Epithelial cell of proximal tubule (primary cell): ENCODE results near the gene C19orf53. TPM values are rescaled to one million over a fixed set of nuclear protein-coding genes. Genes with fewer than 3 reads are reported as not detected.

Experiments
- DNase-seq: peaks from one replicate; pipeline ENCODE4 v3.0.0-alpha.2; 2011; ENCODE audit warnings: low read depth
- H3K4me3 ChIP-seq: 2 replicates; pipeline ENCODE4 v1.5.1; 2011; ENCODE audit warnings: low read depth, mild to moderate bottlenecking, low read length
- total RNA-seq: library from RNA; depleted of rRNA; stranded (reverse); fragments of >200 nt; gene quantifications from 2 replicates; pipeline ENCODE4 v1.2.3, GENCODE V29; 2015
- TF ChIP-seq, protein P1 (sequence below): conservative IDR thresholded peaks from 2 replicates; pipeline ENCODE4 v1.5.1; 2012; ENCODE audit warnings: low read depth, mild to moderate bottlenecking, low read length

The C19orf53 gene
- total RNA-seq, 1 donor from 2014 or later = 200 TPM

- TF ChIP-seq, protein P1, sequence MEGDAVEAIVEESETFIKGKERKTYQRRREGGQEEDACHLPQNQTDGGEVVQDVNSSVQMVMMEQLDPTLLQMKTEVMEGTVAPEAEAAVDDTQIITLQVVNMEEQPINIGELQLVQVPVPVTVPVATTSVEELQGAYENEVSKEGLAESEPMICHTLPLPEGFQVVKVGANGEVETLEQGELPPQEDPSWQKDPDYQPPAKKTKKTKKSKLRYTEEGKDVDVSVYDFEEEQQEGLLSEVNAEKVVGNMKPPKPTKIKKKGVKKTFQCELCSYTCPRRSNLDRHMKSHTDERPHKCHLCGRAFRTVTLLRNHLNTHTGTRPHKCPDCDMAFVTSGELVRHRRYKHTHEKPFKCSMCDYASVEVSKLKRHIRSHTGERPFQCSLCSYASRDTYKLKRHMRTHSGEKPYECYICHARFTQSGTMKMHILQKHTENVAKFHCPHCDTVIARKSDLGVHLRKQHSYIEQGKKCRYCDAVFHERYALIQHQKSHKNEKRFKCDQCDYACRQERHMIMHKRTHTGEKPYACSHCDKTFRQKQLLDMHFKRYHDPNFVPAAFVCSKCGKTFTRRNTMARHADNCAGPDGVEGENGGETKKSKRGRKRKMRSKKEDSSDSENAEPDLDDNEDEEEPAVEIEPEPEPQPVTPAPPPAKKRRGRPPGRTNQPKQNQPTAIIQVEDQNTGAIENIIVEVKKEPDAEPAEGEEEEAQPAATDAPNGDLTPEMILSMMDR = no peak
Measured at GRCh38 chr19:13734751-13735150, 39.5 kb upstream of the C19orf53 start.

DNA sequence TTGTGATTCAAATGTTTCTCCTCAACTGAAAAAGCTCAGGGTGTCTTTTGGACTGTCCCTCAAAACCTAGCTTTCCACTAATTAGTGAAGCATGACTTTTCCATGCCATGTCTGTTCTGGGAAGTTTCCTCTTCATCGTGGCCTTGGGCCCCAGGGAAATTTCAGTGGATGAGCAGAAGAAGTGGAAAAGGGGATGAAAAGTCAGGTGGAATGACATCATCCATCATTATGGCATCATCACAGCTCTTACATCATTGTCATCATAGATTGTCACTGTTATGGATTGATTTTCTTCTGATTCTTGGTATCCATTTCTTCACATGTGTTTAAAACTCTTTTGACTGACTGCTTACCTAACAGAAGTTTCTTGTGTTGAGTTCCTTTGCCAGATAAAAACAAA is 36.2 kb upstream of the C19orf53 start:
- no peak overlapping the region for H3K4me3 ChIP-seq
- DNase-seq = no peak
- TF ChIP-seq, protein P1 = no peak

More at GRCh38 chr19:13734751-13735150, 39.5 kb upstream of the C19orf53 start:
- no peak overlapping the region for H3K4me3 ChIP-seq
- no peak for DNase-seq

GRCh38 chr19:13741893-13742292 is 32.4 kb upstream of the C19orf53 start:
- TF ChIP-seq, protein P1 = no peak
- no peak overlapping the region for H3K4me3 ChIP-seq
- no peak for DNase-seq

DNA sequence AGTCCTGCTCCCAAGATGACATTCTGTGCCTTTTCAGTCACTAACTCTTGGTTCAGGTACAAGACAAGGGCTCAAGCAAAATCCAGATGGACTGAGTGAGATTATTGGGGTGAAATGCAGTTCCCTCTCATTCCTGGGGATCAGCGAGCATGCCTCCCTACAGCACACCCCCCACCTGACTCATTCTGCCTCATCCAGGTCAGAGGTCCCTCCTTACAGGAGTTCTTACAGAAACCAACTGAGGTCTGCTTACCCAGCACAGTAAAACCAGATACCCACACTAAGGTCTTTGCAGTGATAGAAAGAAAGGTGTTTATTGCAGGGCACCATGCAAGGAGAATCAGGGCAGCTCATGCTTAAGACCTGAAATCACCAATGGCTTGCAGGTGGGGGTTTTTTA is 31.5 kb upstream of the C19orf53 start:
- TF ChIP-seq, protein P1 = no peak
- no peak for DNase-seq
- no peak overlapping the region for H3K4me3 ChIP-seq

GRCh38 chr19:13744174-13744573 is 30.1 kb upstream of the C19orf53 start:
- no peak overlapping the region for H3K4me3 ChIP-seq
- no peak for DNase-seq
- TF ChIP-seq, protein P1 = no peak

DNA sequence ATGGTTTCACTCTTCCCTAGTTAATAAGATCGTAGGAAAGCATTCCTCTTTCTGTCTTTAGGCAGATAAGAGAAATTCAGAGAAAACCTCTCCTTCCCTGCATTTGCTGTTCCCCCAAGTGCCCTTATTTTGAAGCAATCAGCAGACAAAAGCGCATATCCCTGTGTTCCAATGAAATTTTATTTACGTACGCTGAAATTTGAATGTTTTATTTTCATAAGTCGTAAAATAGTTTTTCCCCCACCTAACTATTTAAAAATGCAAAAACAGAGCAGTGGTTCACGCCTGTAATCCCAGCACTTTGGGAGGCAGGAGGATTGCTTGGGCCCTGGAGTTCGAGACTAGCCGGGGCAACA is 27.2 kb upstream of the C19orf53 start:
- no peak for DNase-seq
- TF ChIP-seq, protein P1 = no peak
- peak overlapping the region; percentile 72 for H3K4me3 ChIP-seq

DNA sequence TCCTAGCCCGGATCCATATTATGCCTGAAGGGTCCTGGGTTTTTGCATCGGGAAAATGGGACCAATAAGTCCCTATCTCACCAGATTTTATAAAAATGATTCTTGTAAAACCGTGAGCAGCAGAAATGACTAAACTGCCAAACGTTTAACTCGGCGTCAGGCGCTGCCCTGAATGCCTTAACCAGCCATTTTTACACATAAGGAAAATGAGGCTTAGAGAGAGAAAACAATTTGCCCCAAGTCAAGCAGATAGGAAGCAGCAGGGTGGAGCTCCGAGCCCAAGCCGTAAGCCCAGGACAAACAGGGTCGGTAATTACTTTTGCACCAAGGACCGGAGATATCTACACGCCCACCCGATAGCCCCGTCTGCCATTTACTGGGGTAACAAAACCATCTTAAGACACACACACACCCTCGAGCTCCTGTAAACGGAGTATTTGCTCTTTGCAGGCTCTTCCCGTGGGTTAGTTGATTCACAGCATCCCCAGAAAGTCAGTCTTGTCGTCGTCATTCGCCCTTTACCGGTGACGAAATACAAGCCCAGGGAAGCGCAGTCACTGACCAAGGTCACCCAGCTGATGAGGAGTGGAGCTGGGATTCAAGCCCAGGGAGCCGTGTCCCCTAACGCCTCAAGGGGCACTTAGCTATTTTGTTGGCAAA is 26.0 kb upstream of the C19orf53 start:
- TF ChIP-seq, protein P1 = no peak
- no peak for DNase-seq
- H3K4me3 ChIP-seq = peak overlapping the region; percentile 72
